ENCODE measurements around the gene FARP1.

The FARP1 gene

GRCh38 chr13:98239162-98240076 lies 96.5 kb downstream of the FARP1 start:
- TF ChIP-seq FOXP2 (optimal IDR thresholded peaks at IDR 0.05; ENCODE audit: borderline replicate concordance, extremely low read depth, extremely low read length, insufficient read depth) (no peak), POLR2AphosphoS5 (IDR thresholded peaks at IDR 0.05; ENCODE audit: low read depth, low read length) (no peak), REST (IDR thresholded peaks at IDR 0.05; ENCODE audit: insufficient read depth in 1 of 2, low read depth in 2 of 2, low read length in 2 of 2) (no peak), TAF1 (IDR thresholded peaks at IDR 0.05; ENCODE audit: borderline replicate concordance, insufficient read depth, low read length) (no peak), SIN3A (IDR thresholded peaks at IDR 0.05; ENCODE audit: borderline replicate concordance, insufficient read depth, low read length) (no peak)

- TF ChIP-seq SIN3A (IDR thresholded peaks at IDR 0.05; ENCODE audit: borderline replicate concordance, insufficient read depth, low read length) (no peak), FOXP2 (optimal IDR thresholded peaks at IDR 0.05; ENCODE audit: borderline replicate concordance, extremely low read depth, extremely low read length, insufficient read depth) (no peak), REST (IDR thresholded peaks at IDR 0.05; ENCODE audit: insufficient read depth in 1 of 2, low read depth in 2 of 2, low read length in 2 of 2) (no peak), TAF1 (IDR thresholded peaks at IDR 0.05; ENCODE audit: borderline replicate concordance, insufficient read depth, low read length) (no peak), POLR2AphosphoS5 (IDR thresholded peaks at IDR 0.05; ENCODE audit: low read depth, low read length) (no peak)
Measured at GRCh38 chr13:98240135-98240534, 97.2 kb downstream of the FARP1 start.

GRCh38 chr13:98240974-98241373 lies 98.1 kb downstream of the FARP1 start:
- TF ChIP-seq FOXP2 (optimal IDR thresholded peaks at IDR 0.05; ENCODE audit: borderline replicate concordance, extremely low read depth, extremely low read length, insufficient read depth) (no peak), REST (IDR thresholded peaks at IDR 0.05; ENCODE audit: insufficient read depth in 1 of 2, low read depth in 2 of 2, low read length in 2 of 2) (no peak), POLR2AphosphoS5 (IDR thresholded peaks at IDR 0.05; ENCODE audit: low read depth, low read length) (no peak), SIN3A (IDR thresholded peaks at IDR 0.05; ENCODE audit: borderline replicate concordance, insufficient read depth, low read length) (no peak), TAF1 (IDR thresholded peaks at IDR 0.05; ENCODE audit: borderline replicate concordance, insufficient read depth, low read length) (no peak)

GRCh38 chr13:98241976-98242375 lies 99.1 kb downstream of the FARP1 start:
- no peak for TF ChIP-seq POLR2AphosphoS5 (IDR thresholded peaks at IDR 0.05; ENCODE audit: low read depth, low read length)
- TF ChIP-seq TAF1 (IDR thresholded peaks at IDR 0.05; ENCODE audit: borderline replicate concordance, insufficient read depth, low read length): no peak
- TF ChIP-seq REST (IDR thresholded peaks at IDR 0.05; ENCODE audit: insufficient read depth in 1 of 2, low read depth in 2 of 2, low read length in 2 of 2): no peak
- no peak for TF ChIP-seq SIN3A (IDR thresholded peaks at IDR 0.05; ENCODE audit: borderline replicate concordance, insufficient read depth, low read length)
- TF ChIP-seq FOXP2 (optimal IDR thresholded peaks at IDR 0.05; ENCODE audit: borderline replicate concordance, extremely low read depth, extremely low read length, insufficient read depth): no peak

Data from PFSK-1 (cell line).